Panc1 (cell line): ENCODE results near the gene PRKG1. TPM values are rescaled to one million over a fixed set of nuclear protein-coding genes. Genes with fewer than 3 reads are reported as not detected.

Experiments used
- ATAC-seq: fragments of 200-7000 bp; cut with Tn5 transposase; 2 replicates; pipeline ENCODE4 v1.9.1; 2020; ENCODE audit warnings: mild to moderate bottlenecking, moderate library complexity
- BruUV-seq: library from RNA; stranded (reverse); fragments of 400-500 nt; replicated peaks from 2 replicates; lab custom pipeline; 2021; lab: Mats Ljungman, UMichigan
- CTCF ChIA-PET: fragments of 300-600 bp; sonication (Branson Sonifier 250); formaldehyde crosslinking; loops from one replicate; lab custom pipeline; 2022; ENCODE audit warnings: antibody characterized with exemption; lab: Charles Lee
- POLR2A ChIA-PET: fragments of 300-600 bp; sonication (Branson Sonifier 250); formaldehyde crosslinking; loops from one replicate; lab custom pipeline; 2022; ENCODE audit warnings: antibody characterized with exemption; lab: Charles Lee
- DNase-seq: peaks from one replicate; pipeline ENCODE4 v3.0.0-alpha.2; 2010; ENCODE audit warnings: low read depth, low spot score
- H3K27ac ChIP-seq: 2 replicates; pipeline ENCODE4 v1.5.1; 2011; ENCODE audit warnings: mild to moderate bottlenecking, low read length, inconsistent platforms
- H3K27me3 ChIP-seq: fragments of 200-500 bp; sonication (Bioruptor generic); 2 replicates; pipeline ENCODE4 v1.6.0; 2014; ENCODE audit warnings: low read length, inconsistent platforms; ENCODE audit not compliant: control insufficient read depth, insufficient read depth
- H3K36me3 ChIP-seq: fragments of 200-500 bp; sonication (Bioruptor generic); 2 replicates; pipeline ENCODE4 v1.5.1; 2014; ENCODE audit warnings: inconsistent platforms, mild to moderate bottlenecking, low read length, moderate library complexity; ENCODE audit not compliant: control insufficient read depth, insufficient read depth
- H3K4me1 ChIP-seq: 2 replicates; pipeline ENCODE4 v1.5.1; 2011; ENCODE audit warnings: inconsistent platforms, mild to moderate bottlenecking, low read length, moderate library complexity; ENCODE audit not compliant: control insufficient read depth, insufficient read depth
- H3K4me3 ChIP-seq, 2 experiments: 2 replicates each; pipeline ENCODE4 v1.5.1; 2011 to 2012; ENCODE audit warnings: low read depth in 2 of 2, low read length in 2 of 2, mild to moderate bottlenecking in 2 of 2, inconsistent platforms in 1 of 2, moderate library complexity in 1 of 2
- H3K9me3 ChIP-seq: fragments of 200-500 bp; sonication (Bioruptor generic); 2 replicates; pipeline ENCODE4 v1.5.1; 2014; ENCODE audit warnings: low read depth, mild to moderate bottlenecking, inconsistent platforms, low read length, moderate library complexity; ENCODE audit not compliant: control insufficient read depth, insufficient read depth
- POLR2AphosphoS5 ChIP-seq: IDR thresholded peaks from 2 replicates; pipeline ENCODE4 v1.6.1; 2012; ENCODE audit warnings: mild to moderate bottlenecking, low read depth, low read length, moderate library complexity
- SIN3A ChIP-seq: IDR thresholded peaks from 2 replicates; pipeline ENCODE4 v1.6.1; 2012; ENCODE audit warnings: low read depth, mild to moderate bottlenecking, low read length, moderate library complexity, borderline replicate concordance; ENCODE audit not compliant: insufficient read depth
- TCF7L2 ChIP-seq: IDR thresholded peaks from 2 replicates; pipeline ENCODE4 v1.6.1; 2011; ENCODE audit warnings: mild to moderate bottlenecking, low read depth, low read length, inconsistent platforms
- in situ Hi-C: cut with HindIII; loops from 2 replicates; pipeline ENCODE4 v1.10.0; 2016; ENCODE audit warnings: low sequenced_read_pairs, low pct_unique_long_range_greater_than_20kb
- intact Hi-C: fragments of 100-400 bp; cut with micrococcal nuclease; formaldehyde crosslinking; loops from one replicate; pipeline ENCODE4 v1.10.0; 2022; ENCODE audit not compliant: unreplicated experiment
- total RNA-seq: library from RNA; stranded (reverse); gene quantifications from one replicate; pipeline ENCODE4 v1.2.1, GENCODE V29; 2021; ENCODE audit not compliant: unreplicated experiment
- TF ChIP-seq, protein P1 (sequence below), 2 experiments: IDR thresholded peaks; 2 replicates each; pipeline ENCODE4 v1.6.1; 2011 to 2012; ENCODE audit warnings: low read depth in 2 of 2, control low read depth in 1 of 2, low read length in 1 of 2, mild to moderate bottlenecking in 1 of 2, moderate library complexity in 1 of 2; ENCODE audit not compliant: insufficient read depth in 1 of 2
- TF ChIP-seq, protein P2 (sequence below): fragments of 450-650 bp; IDR thresholded peaks from 2 replicates; pipeline ENCODE4 v1.5.1; 2017; ENCODE audit warnings: mild to moderate bottlenecking

Gene PRKG1
- total RNA-seq, 1 experiment from 2014 or later, result 0.92 TPM

DNA sequence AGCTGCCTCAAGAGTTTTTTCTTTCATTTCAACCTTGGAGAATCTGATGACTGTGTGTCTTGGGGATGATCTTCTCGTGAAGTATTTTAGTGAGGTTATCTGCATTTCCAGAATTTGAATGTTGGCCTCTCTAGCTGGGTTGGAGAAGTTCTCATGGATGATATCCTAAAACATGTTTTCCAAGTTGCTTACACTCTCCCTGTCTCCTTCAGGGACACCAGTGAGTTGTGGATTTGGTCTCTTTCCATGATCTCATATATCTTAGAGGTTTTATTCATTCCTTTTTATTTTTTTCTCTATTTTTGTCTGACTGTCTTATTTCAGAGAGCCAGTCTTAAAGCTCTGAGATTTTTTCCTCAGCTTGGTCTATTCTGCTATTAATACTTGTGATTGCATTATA, 907.4 kb downstream of the PRKG1 start:
- ATAC-seq, result no peak
- Histone ChIP-seq H3K27me3 (no peaks in the 10 kb centered on the region), H3K4me1 (no peaks in the 10 kb centered on the region), H3K36me3 (no peaks in the 10 kb centered on the region), H3K4me3 (no peak overlapping the region), H3K27ac (no peak overlapping the region), H3K9me3 (no peaks in the 10 kb centered on the region)
- POLR2A ChIA-PET, result no interaction called here
- intact Hi-C loops (no loop called here), in situ Hi-C loops (no loop called here)
- no TSS peak for BruUV-seq
- no peak for DNase-seq
- TF ChIP-seq, protein P1, sequence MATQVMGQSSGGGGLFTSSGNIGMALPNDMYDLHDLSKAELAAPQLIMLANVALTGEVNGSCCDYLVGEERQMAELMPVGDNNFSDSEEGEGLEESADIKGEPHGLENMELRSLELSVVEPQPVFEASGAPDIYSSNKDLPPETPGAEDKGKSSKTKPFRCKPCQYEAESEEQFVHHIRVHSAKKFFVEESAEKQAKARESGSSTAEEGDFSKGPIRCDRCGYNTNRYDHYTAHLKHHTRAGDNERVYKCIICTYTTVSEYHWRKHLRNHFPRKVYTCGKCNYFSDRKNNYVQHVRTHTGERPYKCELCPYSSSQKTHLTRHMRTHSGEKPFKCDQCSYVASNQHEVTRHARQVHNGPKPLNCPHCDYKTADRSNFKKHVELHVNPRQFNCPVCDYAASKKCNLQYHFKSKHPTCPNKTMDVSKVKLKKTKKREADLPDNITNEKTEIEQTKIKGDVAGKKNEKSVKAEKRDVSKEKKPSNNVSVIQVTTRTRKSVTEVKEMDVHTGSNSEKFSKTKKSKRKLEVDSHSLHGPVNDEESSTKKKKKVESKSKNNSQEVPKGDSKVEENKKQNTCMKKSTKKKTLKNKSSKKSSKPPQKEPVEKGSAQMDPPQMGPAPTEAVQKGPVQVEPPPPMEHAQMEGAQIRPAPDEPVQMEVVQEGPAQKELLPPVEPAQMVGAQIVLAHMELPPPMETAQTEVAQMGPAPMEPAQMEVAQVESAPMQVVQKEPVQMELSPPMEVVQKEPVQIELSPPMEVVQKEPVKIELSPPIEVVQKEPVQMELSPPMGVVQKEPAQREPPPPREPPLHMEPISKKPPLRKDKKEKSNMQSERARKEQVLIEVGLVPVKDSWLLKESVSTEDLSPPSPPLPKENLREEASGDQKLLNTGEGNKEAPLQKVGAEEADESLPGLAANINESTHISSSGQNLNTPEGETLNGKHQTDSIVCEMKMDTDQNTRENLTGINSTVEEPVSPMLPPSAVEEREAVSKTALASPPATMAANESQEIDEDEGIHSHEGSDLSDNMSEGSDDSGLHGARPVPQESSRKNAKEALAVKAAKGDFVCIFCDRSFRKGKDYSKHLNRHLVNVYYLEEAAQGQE (IDR thresholded peaks at IDR 0.05; ENCODE audit: insufficient read depth in 1 of 2, low read depth in 2 of 2, low read length in 1 of 2), result no peak
- TF ChIP-seq SIN3A (no peak), TCF7L2 (no peak)
- CTCF ChIA-PET, result no interaction called here

DNA sequence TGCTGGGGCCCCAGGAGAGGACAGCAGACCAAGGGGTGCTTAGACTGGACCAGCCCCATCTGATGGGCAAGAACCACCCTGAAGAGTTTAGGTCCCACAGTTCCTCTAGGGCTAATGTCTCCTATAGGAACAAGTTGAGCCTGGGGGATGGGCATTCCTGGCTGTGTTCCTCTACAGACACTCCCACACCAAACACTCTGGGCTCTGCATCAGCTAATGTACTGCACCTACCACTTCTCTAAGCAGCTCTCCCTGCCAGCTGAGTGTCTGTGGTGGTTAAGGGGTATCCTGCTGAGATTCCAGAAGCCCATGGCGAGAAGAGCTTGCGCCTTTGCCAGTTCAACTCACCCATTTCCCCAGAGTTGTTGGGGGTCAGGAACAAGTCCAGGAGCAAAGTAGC, 909.2 kb downstream of the PRKG1 start:
- Histone ChIP-seq H3K4me3 (no peak overlapping the region), H3K9me3 (no peaks in the 10 kb centered on the region), H3K4me1 (no peaks in the 10 kb centered on the region), H3K36me3 (no peaks in the 10 kb centered on the region), H3K27me3 (no peaks in the 10 kb centered on the region), H3K27ac (no peak overlapping the region)
- in situ Hi-C loops, result no loop called here
- ChIA-PET CTCF (no interaction called here), POLR2A (interaction anchor here (0.7 kb wide), 1 partner anchor 199 kb away, joined by 3 read pairs; no protein-coding TSS in a partner anchor)
- no TSS peak for BruUV-seq
- ATAC-seq (no peak), DNase-seq (no peak)
- intact Hi-C loops, result no loop called here
- TF ChIP-seq SIN3A (no peak), TCF7L2 (no peak), POLR2AphosphoS5 (no peak)
- TF ChIP-seq, protein P1 (IDR thresholded peaks at IDR 0.05; ENCODE audit: insufficient read depth in 1 of 2, low read depth in 2 of 2, low read length in 1 of 2), result no peak
- TF ChIP-seq, protein P2, sequence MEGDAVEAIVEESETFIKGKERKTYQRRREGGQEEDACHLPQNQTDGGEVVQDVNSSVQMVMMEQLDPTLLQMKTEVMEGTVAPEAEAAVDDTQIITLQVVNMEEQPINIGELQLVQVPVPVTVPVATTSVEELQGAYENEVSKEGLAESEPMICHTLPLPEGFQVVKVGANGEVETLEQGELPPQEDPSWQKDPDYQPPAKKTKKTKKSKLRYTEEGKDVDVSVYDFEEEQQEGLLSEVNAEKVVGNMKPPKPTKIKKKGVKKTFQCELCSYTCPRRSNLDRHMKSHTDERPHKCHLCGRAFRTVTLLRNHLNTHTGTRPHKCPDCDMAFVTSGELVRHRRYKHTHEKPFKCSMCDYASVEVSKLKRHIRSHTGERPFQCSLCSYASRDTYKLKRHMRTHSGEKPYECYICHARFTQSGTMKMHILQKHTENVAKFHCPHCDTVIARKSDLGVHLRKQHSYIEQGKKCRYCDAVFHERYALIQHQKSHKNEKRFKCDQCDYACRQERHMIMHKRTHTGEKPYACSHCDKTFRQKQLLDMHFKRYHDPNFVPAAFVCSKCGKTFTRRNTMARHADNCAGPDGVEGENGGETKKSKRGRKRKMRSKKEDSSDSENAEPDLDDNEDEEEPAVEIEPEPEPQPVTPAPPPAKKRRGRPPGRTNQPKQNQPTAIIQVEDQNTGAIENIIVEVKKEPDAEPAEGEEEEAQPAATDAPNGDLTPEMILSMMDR, result no peak
